HG02938 (cell line): Measurements from ENCODE around the gene DDA1.
"Not testable (repeated sequence)": the region's sequence is repeated elsewhere in the genome, so short reads cannot be mapped to it uniquely, and the experiment has no call there.

ENCODE experiments used
- ATAC-seq: cut with Tn5 transposase; IDR thresholded peaks from one replicate; pipeline ENCODE4 v1.9.1; 2021; ENCODE audit warnings: mild to moderate bottlenecking, moderate library complexity; ENCODE audit not compliant: unreplicated experiment

DDA1 gene

DNA sequence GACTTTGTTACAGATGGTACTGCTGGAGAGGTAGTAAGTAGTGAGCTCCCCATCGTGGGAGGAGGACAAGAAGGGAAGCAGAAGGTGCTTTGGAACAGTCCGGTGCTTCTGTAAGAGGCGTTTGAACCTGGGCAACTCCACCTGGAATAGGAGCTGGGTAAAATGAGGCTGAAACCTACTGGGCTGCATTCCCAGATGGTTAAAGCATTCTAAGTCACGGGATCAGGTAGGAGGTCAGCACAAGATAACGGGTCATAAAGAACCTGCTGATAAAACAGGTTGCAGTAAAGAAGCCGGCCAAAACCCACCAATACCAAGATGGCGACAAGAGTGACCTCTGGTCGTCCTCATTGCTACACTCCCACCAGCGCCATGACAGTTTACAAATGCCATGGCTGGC lies 22.6 kb upstream of the DDA1 start:
- ATAC-seq: no peak

DNA sequence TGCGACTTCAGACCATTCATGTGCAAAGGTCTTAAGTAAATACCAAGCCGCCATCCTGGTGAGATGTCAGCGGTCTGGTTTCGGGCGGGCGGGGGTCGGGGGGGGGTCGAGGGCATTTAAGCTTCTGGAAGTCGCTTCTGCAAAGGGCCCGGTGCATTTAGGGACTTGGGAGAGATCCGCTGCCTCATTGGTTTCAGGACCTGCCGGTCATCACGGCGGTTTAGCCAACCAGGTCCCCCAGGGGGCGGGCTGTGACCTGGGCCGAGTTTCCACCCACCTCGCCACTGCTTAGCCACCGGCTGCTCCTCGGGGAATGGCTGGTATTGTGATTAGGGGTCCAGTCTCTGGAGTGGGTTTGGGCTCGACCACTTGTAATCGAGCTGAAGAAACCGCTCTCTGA lies 19.9 kb upstream of the DDA1 start:
- ATAC-seq: no peak

DNA sequence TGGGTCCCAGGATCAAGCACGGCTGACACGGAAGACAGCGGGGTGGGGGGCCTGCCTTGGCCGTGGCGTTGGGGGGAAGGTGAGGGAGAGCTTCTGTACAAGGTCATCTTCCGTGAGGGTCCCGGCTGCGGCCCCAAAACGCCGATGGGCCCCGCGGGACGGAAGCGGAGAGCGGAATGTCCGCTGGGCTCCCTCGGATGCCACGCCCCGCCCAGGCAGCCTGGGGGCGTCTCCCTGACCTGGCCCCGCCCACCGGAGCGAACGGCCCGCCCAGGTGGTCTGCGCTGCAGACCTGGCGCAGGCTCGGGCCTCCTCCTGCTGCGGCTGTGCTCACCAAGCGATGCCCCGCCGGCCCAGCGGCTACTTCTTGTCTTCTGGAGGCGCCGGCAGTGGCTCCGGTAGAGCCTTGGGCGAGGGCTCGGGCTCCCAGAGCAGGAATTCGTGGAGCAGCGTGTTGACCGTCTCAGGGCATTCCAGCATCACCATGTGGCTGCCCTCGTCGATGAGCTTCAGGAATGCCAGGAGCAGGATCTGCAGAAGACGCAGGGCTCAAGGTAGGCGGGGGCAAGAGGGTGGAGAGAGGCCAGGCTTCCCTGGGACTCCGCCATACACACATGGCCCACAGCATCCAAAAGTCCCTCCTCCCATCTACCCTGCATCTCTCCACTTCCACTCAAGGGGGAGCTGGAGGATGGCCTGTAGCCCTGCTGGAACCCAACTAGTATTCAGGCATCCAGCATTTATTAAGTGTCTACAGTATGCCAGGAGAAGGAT lies 16.9 kb upstream of the DDA1 start:
- peak; percentile 66 for ATAC-seq

DNA sequence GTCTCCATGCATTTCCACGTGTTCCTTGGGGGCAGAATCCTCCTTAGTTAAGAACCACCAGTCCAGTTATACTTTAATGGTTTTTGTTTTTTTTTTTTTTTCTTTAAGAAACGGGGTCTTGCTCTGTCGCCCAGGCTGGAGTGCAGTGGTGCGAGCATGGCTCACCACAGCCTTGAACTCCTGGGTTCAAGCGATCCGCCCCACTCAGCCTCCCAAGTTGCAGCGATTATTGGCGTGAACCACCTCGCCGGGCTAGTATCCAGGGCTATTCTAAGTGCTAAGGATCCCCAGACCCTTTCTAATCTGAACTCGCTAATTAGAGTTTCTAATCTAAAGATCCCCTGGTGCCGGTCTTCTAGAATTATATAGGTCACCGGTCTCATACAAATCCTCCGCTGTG lies 15.8 kb upstream of the DDA1 start:
- no peak for ATAC-seq

DNA sequence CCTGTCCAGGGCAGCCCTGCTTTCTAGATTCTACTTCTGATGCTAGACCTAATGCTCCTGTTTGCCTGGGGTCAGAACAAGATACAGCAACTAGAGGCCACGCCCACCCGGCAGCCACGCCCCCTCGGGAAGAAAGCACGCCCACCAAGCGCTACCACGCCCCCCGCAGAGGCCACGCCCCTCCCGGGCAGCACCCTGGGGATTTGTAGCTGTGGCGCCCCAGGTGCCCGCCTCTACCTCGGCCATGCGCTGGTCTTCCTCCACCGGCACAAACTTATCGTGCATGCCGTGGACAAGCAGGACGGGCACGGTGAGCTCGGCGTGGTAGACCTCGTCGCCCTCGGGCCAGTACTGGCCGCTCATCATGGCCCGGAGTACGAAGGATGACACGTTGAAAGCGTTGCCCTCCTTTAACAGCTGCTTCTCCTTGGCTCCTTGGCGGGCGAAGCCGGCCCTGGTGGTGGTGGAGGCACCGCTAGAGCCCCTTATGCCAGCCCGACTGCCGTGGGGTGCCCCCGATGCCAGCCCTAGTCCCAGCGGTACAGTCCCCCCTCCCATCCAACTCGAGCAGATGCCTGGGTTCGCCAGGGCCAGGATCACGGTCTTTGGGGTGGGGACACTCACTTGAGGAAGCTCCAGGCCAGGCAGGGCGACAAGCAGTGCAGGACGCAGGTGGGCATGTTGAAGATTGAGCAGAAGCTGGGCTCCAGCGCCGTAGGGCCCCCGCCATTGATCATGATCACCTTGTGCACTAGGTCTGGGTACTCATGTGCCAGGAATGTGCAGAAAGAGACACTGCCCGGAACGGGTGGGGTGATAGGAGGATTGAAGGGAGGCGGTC lies 15.1 kb upstream of the DDA1 start:
- no peak for ATAC-seq

DNA sequence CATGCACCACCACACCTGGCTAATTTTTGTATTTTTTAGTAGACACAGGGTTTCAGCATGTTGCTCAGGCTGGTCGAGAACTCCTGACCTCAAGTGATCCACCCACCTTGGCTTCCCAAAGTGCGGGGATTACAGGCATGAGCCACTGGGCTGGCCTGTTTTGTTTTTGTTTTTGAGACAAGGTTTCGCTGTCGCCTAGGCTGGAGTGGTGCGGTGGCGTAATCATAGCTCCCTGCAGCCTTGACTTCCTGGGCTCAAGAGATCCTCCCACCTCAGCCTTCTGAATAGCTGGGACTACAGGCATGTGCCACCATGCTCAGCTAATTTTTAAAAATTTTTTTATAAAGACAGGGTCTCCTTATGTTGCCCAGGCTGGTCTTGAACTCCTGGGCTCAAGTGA lies 13.8 kb upstream of the DDA1 start:
- not testable (repeated sequence) for ATAC-seq

DNA sequence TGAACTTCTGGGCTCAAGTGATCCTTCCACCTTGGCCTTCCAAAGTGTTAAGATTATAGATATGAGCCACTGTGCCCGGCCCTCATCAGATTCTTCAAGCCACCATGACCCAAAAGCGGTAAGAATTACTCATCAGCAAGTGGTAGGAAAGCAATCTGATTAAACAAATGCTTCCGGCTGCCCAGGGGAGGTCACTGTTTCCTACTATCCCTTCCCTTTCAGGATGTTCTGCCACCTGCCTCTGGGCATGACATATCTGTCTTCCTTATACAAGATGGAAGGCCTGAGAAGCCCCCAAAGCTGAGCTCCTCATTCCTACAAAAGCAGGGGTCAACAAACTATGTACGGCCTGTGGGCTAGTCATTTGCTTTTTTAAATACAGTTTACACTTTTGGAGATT lies 13.1 kb upstream of the DDA1 start:
- no peak for ATAC-seq

DNA sequence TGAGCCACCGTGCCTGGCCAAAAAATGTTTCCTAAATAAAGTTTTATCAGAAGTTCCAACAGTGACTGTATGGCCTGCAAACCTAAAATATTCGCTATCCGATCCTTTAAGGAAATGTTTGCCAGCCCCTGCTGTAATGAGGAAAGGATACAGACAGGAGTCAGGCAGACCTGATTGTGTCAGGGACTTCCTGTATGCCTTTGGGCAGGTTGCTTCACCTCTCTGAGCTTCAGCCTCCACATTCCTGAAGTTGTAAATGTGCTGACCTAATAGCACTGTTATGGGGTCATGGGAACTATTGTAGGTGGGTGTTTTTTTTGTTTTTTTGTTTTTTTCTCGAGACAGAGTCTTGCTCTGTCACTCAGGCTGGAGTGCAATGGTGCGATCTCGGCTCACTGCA lies 12.4 kb upstream of the DDA1 start:
- no peak for ATAC-seq

DNA sequence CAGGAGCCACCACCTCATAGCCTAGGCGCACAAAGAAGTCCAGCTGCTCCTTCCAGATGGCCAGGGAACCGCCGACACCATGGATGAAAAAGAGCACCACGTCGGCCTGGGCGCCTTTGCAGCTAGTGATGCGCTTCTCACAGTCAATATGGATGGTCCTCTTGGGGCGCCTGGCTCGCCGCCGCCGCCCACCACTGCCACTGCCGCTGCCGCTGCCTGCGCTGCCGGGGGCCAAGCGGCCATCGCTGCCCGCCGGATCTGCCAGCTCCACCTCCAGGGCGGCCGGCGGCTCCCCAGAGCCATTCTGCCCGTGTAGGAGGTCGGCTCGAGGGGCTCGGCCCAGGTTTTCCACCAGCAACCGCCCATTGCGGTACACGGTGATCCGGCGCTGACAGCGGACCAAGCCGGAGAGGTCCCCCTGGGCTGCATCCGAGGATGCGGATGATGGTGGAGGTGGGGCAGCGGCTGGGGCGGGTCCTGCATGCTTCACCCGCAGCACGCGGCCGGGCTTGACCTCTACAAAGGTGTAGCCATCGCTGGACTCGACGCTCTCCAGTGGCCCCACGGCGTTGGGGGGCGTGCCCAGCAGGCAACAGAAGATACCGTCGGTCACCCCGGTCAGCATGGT lies 8.3 kb upstream of the DDA1 start:
- ATAC-seq: no peak

DNA sequence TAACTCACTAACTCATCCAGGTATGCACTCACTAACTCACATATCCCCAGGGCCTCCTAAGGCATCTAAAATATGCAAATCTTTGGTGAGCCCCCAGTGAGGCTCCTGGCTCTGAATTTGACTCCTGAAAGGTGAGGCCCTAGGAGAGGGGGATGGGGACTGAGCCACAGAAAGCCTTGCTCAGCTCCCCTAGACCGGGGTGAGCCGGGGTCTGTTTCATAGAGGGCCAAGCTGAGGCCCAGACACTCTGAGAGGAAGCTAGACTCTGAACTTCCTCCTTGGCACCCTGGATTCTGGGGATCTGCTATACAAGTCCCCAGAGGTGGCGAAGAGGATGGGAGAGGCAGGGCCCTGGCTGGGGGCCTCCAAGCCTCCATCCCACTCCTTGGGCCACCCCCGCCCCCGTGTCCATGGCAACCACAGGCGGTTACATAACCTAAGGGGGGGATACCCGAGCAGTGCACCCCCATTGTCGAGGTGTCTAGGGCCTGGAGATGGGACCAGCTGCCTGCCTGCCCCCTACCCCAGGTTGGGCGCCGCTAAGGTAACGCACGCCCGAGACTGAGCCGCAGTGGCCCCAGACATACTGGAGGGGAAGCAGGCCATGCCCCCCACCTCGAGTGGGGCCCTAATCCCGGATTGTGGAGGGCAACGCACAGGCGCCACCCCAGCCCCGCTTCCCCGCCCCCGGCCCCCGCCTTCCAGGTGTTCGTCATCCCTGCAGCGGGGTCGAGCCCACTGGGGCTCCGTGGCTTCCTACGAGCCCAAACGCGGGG lies 6.8 kb upstream of the DDA1 start:
- ATAC-seq: no peak

DNA sequence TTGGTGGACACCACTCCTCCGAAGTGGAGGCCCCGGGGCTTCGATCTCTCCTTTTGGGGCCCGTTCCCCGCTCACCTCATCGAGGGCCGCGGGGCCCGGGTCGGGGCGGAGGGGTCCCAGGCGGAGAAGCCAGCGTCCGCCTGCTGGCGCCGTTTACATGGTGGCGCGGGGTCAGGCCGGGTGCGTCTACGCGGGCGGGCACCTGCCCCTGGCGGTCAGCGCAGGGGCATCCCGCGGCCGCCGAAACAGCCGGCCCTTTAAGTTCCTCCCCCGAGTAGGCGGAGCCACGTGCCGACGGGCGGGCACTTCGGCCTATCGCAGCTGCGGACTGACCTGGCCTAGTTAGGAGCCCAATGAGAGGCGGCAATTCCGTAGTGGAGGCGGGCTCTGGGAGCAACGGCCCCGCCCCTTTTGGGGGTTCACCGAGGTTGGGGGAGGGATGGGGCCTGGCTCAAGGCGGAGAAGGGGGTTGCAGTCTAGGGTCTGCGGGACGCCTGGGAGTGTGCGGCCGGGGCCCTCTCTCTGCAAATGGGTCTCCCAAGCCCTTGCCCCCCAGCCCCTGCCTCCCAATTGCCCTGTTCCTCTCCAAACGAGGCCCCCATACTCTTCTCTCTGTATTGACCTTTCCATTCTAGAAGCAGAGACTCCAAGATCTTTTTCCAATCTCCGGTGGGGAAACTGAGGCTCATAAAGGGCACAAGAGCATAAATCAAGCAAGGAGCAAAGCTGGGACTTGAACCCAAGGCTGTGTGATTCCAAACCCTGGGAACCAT lies 6.0 kb upstream of the DDA1 start, which contains the start of gene ABHD8:
ABHD8 (minus strand) TSS at position 259 of the 773 bp plus-strand sequence. CDS start 1,809 bp downstream, outside the sequence.
- ATAC-seq: peak; percentile 53

DNA sequence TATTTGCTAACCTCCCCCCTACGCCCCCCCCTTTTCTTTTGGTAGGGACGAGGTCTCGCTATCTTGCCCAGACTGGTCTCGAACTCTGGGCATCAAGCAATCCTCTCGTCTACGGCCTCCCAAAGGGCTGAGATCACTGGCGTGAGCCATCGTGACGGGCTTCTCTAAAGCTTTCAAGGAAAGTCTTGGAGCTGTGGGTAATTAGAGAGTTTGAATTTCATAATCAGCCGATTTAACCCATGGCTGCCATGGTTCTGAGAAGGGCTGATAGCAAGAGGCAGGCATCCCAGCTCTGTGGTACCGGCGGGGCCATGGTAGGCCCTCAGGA lies 5.5 kb upstream of the DDA1 start:
- no peak for ATAC-seq

DNA sequence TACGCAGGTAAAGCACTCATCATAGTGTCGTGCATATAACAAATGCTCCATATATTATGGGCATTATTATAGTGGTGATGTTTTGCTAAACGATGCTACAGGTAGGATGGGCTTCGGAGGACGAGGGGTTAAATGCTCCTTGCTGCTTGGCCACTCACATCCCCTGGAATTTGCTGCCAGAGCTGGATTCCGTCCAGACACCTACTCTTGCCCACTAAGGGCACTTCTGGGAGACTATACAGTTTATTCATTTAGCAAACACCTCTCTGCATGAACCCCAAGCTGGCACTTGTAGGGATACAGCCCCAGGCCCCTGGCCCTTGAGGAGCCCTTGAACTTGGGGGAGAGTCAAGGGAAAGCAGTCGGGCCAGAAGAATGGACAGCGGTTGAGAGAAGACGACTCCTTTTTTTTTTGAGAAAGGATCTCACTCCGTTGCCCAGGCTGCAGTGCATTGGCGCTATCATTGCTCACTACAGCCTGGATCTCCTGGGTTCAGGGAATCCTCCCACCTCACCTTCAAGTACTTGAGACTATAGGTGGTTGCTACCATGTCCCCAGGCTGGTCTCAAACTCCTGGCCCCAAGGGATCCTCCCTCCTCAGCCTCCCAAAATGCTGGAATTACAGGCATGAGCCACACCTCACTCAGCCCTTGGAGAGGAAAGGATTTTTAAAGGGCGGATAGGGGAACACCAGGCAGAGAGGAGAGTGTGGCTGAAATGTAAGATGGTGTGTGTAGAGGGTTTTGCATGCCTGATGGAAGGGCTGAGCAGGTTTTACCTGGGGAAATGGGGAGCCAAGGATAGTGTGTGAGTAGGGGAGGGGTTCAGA lies 4.8 kb upstream of the DDA1 start:
- no peak for ATAC-seq

DNA sequence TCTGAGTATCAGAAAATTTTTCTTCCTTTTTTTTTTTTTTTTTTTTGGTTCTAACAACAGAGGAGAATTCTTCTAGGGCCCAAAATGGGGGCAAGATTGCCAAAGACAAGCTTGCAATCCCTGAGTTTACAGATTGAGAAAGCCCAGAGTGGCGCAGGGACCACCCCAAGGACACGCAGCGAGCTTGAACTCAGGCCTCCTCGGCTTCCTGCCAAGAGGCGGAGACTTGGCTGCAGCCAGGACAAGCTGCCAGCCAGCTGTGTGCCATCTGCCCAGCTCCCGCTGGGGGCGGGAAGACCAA lies 4.2 kb upstream of the DDA1 start:
- ATAC-seq: no peak

DNA sequence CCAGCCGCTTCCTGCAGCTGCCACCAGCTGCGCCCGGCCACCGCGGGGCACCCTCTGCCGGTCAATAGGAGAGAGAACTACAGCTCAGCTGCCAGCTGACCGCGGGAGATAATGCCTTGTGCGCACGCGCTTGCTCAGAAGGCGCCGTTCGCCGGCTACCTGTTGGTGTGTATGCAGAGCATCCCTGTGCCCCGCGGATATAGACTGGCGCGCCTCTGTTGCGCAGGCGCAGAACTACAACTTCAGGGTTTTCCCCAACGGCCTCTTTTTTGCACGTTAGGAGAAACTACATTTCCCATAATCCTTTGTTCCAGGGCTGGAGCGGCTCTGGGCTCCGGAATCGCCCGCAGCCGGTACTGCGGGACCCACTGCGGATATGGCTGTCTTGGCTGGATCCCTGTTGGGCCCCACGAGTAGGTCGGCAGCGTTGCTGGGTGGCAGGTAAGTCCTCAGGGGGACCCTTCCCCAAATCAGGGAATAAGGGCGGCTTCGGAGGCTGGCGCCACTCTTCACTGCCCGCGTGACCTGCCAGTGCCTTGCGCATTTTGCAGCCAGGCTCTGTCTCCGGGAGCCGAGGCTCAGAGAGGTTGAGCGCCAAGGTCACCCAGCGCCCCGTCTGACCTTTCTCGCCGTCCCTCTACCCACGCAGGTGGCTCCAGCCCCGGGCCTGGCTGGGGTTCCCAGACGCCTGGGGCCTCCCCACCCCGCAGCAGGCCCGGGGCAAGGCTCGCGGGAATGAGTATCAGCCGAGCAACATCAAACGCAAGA lies 3.7 kb upstream of the DDA1 start, which contains the start of gene MRPL34:
MRPL34 (plus strand) TSS at position 356 of the 768 bp plus-strand sequence; CDS start at position 377, 21 bp downstream.
- peak; percentile 57 for ATAC-seq

DNA sequence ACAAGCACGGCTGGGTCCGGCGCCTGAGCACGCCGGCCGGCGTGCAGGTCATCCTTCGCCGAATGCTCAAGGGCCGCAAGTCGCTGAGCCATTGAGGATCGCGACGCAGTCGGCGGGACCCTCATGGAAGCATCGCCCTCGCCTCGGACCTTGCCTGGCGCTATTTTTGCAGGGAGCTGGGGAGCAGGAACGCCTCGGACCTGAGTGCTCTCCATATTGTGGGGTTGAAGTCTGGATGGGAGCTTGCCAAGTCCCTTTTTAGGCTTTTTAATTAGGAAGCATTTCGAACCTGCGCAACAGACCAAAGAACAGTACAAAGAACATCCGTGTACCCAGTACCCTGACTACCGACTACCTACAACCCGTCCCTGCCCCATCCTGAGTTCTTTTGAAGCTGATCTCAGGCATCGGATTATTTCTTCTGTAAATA lies 3.1 kb upstream of the DDA1 start:
- no peak for ATAC-seq

DNA sequence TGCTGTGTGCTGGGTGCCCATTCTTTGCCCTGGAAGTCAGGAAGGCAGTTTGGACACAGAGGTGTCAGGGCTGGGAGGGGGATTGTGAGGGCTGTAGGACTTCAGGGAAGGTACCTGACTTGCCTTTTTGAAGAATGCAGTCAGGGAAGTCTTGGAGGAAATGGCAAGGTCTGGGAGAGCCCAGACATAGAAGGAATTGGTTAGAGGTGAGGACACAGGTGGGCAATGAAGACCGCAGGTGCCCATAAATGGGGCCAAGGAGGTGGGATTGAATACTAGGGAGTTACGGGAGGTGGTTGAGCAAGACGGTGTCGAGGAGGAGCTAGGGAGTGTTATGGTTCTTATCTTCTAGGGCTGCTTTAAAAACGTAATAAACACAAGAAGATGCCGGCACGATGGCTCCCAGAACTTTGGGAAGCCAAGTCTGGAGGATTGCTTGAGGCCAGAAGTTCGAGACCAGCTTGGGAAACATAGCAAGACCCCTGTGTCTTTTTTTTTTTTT lies 1.4 kb upstream of the DDA1 start:
- no peak for ATAC-seq

DNA sequence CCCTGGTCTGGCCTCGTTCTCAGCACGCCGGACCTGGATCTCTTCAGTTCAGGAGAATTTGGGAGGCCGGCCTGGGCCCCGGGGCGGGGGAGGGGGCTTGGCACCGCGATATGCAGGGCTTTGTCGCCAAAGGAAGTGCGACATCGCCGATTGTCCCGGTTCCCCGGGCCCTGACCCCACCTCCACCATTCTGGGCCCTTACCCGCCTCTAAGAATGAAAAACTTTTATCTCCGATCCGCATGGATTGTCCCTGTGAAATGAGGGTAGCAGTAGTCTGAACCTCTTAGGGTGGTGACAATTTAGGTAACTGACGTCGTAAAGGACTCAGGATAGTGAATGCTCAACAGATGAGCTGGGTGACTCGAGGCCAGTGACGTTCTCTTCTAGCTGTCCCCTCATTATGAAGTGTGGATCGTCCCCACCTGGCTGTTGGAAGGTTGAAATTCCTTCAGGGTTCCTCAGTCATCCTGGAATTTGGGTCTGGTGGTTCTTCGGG lies 650 bp downstream of the DDA1 start:
- no peak for ATAC-seq
